Left lobe of liver (tissue), 2 donors: Measurements from ENCODE around the gene CDK7. TPM values are rescaled to one million over a fixed set of nuclear protein-coding genes. Genes with fewer than 3 reads are reported as not detected.

Source experiments
- ATAC-seq: fragments of 200-7000 bp; cut with Tn5 transposase; one replicate; pipeline ENCODE4 v1.9.1; 2020; ENCODE audit warnings: mild to moderate bottlenecking, moderate library complexity
- DNase-seq: peaks from one replicate; pipeline ENCODE4 v3.0.0-alpha.2; 2020; ENCODE audit warnings: low spot score
- total RNA-seq: library from RNA; stranded (reverse); gene quantifications from one replicate; pipeline ENCODE4 v1.2.1, GENCODE V29; 2021
- donor health status: DM: no; HTN: no; CAD: no; lungs with moderate emphysema.
- donor health status: DM: no; HTN: yes; CAD: no.

The CDK7 gene
- total RNA-seq, 1 donor from 2014 or later, result 7.6 TPM

DNA sequence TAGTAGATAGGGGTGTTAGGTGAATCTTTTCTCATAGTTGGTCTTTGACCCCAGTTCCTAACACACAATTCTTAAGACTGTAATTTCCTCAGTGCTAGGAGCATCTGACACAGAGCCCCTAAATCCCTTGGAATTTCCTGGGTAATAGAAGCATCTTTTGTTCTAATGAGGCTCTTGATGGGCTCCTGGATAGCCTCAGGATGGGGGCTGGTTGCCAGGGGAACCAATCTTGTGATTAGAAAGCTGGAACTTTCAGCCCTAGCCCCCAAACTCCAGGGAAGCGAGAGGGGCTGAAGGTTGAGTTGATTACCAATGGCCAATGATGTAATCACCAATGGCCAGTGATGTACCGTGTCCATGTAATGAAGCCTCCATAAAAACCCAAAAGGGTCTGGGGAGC is 53.4 kb downstream of the CDK7 start:
- DNase-seq, result no peak

DNA sequence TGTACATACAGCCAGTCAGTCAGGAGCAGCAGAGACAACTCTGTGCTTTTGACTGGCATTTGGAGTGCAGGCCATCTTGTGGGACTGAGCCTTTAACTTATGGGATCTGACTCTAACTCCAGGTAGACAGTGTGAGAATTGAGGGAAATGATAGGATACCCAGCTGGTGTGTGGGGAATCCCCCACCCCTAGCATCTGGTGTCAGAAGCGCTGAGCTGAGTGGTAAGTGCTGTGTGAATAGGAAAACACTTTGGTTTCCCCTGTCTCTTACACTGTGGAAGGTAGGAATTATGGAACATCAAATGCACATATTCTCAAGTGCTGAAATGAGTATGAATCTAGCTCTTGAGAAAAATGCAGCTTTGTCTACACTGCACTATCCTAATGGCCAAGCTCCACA is 54.0 kb downstream of the CDK7 start:
- ATAC-seq, result no peak
- no peak for DNase-seq

More for the DNA sequence above, 53.4 kb downstream of the CDK7 start:
- no peak for ATAC-seq

DNA sequence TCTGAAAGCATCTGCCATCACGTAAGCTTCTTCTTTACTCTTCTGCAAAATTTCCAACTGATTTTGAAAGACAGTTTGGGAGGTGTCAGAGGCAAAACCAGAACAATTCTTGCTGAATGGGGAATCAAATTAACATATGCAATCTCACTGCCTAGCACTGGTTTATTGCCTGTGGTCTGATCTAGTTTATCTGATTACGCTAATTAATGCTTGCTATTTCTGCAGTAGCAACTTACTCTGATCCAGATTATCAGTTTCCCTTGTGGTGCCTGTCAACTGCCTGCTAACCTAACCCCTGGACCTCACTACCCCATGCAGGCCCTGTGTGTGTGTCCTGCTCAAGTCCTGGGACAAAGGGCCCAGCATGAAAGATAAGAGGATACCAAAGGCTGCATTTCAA is 57.6 kb downstream of the CDK7 start:
- DNase-seq (no peak), ATAC-seq (no peak)

GRCh38 chr5:69293882-69294281 is 59.2 kb downstream of the CDK7 start:
- no peak for ATAC-seq
- DNase-seq, result no peak

DNA sequence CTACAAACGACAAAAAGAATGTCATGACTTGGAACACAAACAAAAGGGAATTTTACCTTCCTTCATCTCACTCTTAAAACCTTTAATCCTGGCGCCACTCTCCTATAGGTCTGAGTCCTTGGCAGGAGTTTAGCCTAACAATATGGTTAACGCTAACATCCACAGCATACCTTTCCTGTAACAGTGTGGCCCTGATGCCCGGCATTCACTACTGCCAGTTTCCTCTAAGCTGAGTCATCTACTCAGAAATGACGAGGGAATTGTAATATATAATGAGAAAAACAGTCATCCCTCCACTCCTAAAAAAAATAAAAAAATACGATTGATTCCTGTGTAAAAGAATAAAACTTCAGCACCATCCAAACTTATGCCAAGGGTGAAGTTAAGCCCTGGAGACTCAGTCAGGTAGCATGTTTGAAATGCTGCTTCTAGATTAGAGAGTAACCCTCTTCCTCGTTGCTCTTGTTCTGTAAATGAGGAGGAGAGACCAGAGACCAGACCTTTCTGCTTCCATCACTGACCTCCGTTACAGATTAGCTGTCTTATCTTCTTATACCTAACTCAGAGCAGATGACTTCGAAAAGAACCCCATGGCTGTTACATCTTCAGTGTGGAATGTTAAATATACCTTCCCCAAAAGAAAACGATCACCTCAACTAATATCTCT is 60.5 kb downstream of the CDK7 start:
- no peak for ATAC-seq
- DNase-seq, result no peak

DNA sequence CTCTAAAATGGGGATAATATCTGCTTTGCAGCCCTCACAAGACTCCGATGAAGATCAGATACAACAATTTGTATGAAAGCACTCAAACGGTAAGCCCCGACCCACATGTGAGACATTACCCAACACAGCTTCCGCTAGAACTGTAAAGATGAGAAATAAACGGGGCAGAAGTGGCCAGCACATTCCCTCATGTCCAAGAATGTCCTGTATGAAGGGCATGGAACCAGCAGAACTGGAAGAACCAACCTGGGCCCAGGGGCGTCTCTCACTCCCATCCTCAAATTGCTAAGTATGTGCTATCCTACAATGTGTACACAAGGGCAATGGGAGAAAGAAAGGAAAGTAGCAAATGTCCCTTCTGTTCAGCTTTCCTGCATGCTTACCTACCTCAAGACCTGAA is 64.9 kb downstream of the CDK7 start:
- ATAC-seq (no peak), DNase-seq (no peak)

DNA sequence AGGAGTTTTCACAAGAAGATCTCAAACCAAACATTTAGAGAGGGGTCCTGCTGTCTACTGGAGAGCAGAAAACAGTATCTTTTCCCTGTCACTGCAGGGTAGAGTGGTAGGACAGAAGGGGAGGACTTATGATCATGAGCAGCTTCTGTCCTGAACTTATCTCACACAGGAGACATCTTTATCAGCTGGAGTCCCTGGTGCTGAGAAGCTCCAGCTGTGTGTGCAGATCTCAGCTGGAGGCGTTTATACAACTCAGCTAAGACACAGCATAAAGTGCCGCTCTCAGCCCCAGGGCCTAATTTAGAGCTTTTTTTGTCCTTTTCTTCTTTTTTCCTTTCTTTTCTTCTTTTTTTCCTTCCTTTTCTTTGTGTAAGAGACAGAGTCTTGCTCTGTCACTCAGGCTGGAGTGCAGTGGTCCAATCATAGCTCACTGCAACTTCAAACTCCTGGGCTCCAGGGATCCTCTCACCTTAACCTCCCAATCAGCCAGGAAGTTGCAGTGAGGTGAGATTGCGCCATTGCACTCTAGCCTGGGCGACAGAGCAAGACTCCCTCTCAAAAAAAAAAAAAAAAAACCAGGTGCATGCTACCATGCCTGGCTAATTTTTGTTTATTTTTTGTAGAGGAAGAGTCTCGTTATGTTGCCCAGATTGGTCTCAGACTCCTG is 66.0 kb downstream of the CDK7 start:
- ATAC-seq (no peak), DNase-seq (no peak)

DNA sequence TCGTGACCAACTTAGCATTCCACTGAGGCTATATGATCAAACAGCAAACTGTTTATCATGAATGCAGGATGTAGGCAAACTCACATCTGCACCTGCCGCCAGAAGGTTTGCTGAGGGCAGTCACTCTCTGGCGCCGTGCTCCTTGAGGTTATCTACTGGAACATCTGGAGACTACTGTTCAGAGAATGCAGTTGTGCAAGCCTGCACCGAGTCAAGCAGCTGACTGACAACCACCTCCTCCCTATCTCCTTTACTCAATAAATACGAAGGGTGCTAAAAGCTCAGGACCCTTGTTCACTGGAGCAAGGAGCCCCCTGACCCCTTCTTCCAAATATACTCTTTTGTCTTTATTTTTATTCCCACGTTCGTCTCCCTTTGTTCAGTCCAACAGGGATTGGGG is 70.8 kb downstream of the CDK7 start:
- no peak for ATAC-seq
- no peak for DNase-seq

- DNase-seq (no peak), ATAC-seq (no peak)
These were observed 73.4 kb downstream of the CDK7 start for GRCh38 chr5:69308046-69308553.

DNA sequence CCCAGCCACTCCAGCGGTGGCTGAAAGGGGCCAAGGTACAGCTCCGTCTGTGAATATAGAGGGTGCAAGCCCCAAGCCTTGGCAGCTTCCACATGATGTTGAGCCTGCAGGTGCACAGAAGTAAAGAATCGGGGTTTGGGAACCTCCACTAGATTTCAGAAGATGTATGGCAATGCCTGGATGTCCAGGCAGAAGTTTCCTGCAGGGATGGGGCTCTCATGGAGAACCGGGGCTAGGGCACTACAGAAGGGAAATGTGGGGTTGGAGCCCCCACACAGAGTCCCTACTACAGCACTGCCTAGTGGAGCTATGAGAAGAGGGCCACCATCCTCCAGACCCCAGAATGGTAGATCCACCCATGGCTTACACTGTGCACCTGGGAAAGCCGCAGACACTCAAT is 74.7 kb downstream of the CDK7 start:
- ATAC-seq (no peak), DNase-seq (no peak)

- no peak for DNase-seq
- no peak for ATAC-seq
These were observed 77.9 kb downstream of the CDK7 start for GRCh38 chr5:69312459-69313160.

- no peak for DNase-seq
- no peak for ATAC-seq
These were observed 78.7 kb downstream of the CDK7 start for GRCh38 chr5:69313428-69313827.

- ATAC-seq, result no peak
These were observed 81.3 kb downstream of the CDK7 start for GRCh38 chr5:69315972-69316371.

DNA sequence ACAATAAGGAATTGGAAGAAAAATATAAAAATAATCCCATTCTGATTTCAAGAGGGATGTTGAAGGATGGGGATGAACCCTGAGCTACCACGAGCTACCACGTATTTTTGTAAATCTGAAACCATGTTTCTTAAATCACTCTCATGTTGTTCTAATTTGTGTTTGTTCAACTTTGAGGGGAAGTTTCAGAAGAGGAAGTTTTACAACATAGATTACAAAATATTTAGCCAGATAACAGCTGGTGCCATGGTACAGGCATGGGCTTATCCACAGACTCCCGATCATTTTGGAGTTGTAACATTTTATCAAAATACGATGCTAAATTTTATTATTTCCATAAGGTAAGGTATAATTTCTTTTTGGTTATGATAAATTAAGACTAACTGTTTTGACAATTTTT is 82.7 kb downstream of the CDK7 start:
- ATAC-seq, result no peak

More at GRCh38 chr5:69315972-69316371, 81.3 kb downstream of the CDK7 start:
- DNase-seq, result no peak

DNA sequence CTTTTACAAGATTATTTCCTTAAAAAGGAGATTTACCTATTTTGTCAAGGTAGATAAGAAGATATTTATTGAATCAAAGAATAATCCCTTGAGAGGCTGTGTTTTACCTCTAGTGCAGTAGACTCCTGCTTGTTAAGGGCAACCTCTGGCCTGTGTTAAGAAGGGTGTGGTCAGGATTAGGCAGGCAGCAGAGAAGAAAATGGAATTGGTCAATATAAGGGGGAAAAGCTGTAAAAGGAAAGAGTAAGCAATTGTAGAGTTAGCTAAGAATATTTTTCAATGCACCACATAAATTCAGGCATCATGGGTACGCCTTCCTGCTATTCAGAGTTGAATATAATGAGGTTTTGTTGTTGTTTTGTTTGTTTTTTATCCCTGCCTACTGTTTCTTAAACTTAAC is 91.7 kb downstream of the CDK7 start:
- ATAC-seq (no peak), DNase-seq (no peak)

More for the DNA sequence above, 82.7 kb downstream of the CDK7 start:
- no peak for DNase-seq

Other genes with a start within 250 kb of the CDK7 start
- 24.7 TPM for gene SLC30A5, start 140.9 kb upstream of the CDK7 start, total RNA-seq
- gene CCNB1, start 67.7 kb upstream of the CDK7 start, total RNA-seq, result 2.7 TPM
- 0.53 TPM for gene CENPH, start 45.3 kb upstream of the CDK7 start, total RNA-seq
- 18.6 TPM for gene CCDC125, start 97.9 kb downstream of the CDK7 start, total RNA-seq
- gene AK6, start 134.6 kb downstream of the CDK7 start, total RNA-seq, result 18.8 TPM
- gene TAF9, start 134.6 kb downstream of the CDK7 start, total RNA-seq, result 20.0 TPM
- 8.9 TPM for gene RAD17, start 134.9 kb downstream of the CDK7 start, total RNA-seq
- gene MARVELD2, start 180.2 kb downstream of the CDK7 start, total RNA-seq, result 29.7 TPM